Occipital lobe (tissue), 2 donors: ENCODE results near the gene PHTF1. TPM values are rescaled to one million over a fixed set of nuclear protein-coding genes. Genes with fewer than 3 reads are reported as not detected.
"Not testable (repeated sequence)": the region's sequence is repeated elsewhere in the genome, so short reads cannot be mapped to it uniquely, and the experiment has no call there.

Experiments used
- DNase-seq: peaks from one replicate; lab custom pipeline; 2025; lab: John Stamatoyannopoulos, UW
- total RNA-seq: library from RNA; depleted of rRNA; stranded (reverse); fragments of >200 nt; gene quantifications from one replicate; pipeline ENCODE4 v1.2.3, GENCODE V29; 2014

The PHTF1 gene
- total RNA-seq, 1 donor from 2014 or later = 39.6 TPM

DNA sequence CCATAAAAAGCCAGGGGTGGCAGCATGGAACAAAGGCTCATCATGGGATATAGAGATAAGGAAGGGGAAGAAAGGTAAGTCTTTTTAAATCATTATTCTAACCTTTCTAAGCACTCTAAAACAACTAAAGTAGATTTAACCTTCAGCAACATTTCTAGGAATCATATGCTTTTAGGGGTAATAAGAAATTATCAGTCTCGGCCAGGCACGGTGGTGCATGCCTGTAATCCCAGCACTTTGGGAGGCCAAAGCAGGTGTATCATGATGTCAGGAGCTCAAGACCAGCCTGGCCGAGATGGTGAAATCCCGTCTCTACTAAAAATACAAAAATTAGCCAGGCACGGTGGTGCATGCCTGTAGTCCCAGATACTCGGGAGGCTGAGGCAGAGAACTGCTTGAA lies 20.3 kb upstream of the PHTF1 start:
- DNase-seq = no peak

DNA sequence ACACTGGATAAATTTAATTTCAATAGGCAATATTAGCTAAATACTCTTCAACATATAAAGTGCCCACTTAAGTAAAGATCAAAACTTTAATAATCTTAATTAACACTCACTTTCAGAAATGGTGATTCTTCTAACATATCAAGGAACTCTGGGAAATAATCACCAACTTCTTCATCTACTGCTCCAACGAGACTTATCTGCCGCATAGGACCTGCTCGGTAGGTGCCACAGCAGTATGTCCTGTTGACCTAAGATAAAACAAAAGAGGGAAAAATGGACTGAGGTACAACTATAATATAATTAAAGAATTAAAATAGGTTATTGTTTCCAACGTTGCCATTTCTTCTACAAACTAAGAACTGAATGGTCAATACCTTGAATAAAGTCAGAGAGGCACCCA lies 18.3 kb upstream of the PHTF1 start:
- no peak for DNase-seq

GRCh38 chr1:113770031-113770430 lies 10.7 kb upstream of the PHTF1 start:
- DNase-seq = no peak

DNA sequence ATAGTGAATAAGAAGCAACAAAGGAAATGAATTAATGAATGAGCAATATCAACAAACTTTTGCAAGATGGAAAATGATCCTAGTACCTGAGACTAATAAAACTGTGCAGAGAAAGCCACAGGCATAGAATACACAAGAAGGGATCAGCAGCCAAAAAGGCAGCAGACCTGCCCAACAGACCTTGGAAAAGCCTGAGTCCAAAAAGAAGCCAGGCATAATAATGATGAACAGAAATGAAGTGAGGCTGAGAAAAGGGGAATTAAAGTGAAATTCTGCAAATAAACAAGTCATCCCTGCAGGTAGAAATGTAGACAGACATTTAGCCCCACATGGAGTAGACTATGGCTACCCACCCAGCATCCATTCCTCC lies 10.3 kb upstream of the PHTF1 start:
- no peak for DNase-seq

DNA sequence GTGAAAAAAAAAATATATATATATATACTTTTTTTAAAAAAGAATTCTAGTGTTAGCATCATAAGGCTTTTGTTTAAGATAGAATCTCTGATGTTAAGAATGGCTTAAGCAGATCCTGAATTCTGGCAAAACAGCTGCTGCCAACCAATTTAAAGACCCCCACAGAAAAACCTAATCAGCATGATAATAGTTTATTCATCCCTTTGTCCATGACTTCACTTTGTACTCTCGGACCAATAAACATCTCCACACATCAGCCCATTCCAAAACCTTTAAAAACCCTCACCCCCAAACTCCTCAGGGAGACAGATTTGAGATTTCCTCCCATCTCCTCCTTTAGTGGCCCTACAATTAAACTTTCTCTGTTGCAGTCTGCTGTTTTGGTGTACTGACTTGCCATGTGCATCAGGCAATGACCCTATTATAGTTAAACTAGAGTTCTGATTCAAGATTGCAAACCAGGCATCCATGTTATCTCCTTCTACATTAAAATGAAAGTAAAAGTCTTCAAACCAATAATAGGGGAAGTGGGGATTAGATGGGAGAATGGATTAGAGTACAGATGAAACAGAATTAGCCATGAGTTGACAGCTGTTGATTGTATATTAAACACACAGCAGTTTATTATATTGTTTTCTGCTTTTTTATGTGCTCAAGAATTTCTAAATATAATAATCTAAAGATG lies 9.8 kb upstream of the PHTF1 start:
- no peak for DNase-seq

DNA sequence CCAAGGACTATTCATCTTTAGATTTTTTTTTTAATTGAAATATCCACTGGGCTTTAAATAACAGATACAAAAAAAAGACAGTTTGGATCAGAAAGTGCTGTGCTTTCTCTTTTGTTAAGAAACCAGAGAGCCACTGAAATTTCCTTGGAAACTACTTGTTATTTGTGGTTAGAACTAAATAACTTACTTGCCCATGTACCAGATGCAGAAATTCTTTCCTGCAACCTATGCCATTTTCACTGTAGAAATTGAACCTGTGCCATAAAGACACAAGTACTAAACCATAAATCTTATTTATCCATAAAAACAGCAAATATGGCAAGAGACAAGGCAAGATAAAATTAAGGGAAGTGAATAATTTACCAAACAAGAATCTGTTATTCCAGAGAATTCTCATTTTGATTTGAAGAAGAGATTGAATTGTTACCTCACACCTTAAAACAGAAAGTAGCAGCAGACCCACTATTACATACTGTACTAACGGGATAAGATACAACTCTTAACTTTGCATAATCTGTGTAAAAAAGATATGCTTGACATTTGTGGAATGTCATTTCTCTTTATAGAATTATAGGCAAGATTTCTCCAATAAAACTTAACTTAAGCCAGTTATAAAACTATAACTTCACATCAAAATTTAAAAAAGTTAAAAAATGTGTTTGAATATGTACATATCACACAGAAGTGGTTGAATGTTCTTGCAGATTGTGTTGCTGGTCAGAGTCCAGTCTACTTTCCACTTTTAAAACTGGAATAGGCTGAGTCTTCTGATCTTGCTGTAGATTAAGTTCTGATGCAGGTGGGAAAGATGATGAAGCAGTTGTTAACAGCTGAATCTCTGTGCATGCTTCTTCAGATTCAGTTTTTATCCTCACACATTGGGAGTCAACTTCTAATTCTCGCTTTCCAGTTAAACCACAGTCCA lies 6.3 kb upstream of the PHTF1 start:
- no peak for DNase-seq

DNA sequence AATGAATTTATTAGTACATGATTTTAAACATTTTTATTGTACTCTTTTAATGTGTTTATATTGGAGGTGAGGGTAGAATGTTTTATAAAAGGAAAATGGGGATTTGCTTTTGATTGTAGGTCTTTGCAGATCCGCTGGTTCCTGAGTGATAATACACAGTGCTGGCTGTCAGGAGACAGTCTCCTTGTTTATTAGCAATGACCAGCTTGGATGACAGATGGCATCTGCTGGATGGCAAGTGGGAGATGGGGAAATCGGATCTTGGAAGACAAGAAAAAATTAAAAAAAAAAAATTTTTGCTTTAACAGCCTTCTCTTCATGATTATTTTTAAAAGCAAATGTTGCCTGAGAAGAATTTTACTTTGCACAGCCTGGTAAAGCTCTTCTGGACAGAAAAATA lies 4.4 kb upstream of the PHTF1 start:
- DNase-seq = no peak

GRCh38 chr1:113761937-113762336 lies 2.7 kb upstream of the PHTF1 start:
- no peak for DNase-seq

- no peak for DNase-seq
These were observed 1.1 kb upstream of the PHTF1 start for GRCh38 chr1:113760102-113761080.

- DNase-seq = peak; percentile 64
These were observed 504 bp downstream of the PHTF1 start for GRCh38 chr1:113758631-113759332.

- no peak for DNase-seq
These were observed 2.8 kb downstream of the PHTF1 start for GRCh38 chr1:113756461-113756860.

- DNase-seq = not testable (repeated sequence)
These were observed 6.0 kb downstream of the PHTF1 start for GRCh38 chr1:113753333-113753732.

- DNase-seq = no peak
These were observed 7.8 kb downstream of the PHTF1 start for GRCh38 chr1:113751516-113751915.

DNA sequence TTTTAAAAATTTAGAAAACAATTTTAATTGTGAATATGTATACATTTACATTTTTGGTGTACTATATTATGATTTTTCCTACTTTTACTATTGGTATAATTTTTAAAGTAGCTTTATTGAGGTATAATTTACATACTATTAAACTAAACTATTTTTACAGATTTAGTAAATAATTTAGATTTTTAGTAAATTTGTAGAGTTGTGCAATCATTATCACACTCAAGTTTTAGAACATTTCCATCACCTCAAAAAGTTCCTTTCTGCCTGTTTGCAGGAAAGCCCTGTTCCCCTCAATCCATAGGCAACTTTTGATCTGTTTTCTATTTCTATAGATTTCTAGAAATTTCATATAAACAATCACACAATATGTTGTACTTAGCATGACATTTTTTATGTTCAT lies 8.2 kb downstream of the PHTF1 start:
- DNase-seq = no peak

GRCh38 chr1:113749402-113749801 lies 9.9 kb downstream of the PHTF1 start:
- no peak for DNase-seq

GRCh38 chr1:113747376-113747775 lies 11.9 kb downstream of the PHTF1 start:
- DNase-seq = no peak

GRCh38 chr1:113745425-113745824 lies 13.9 kb downstream of the PHTF1 start:
- DNase-seq = no peak

DNA sequence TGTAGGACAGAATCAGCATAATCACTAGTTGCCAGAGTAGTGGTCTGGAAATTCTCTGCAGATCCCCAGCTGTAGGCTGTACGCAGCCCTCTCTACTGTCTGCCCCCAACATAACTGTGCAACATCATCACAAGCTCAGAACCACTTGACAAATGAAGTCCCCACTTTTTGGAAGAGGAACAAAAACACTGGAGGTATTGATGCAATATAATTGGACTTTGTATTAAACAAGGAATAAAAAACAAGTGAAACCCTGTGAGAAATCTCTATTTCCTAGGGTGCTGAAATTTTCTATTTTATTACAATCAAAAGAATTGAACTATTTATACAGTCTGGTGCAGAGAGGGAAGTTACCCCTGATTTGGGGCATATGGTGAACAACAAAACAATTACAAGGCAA lies 15.2 kb downstream of the PHTF1 start:
- DNase-seq = no peak

DNA sequence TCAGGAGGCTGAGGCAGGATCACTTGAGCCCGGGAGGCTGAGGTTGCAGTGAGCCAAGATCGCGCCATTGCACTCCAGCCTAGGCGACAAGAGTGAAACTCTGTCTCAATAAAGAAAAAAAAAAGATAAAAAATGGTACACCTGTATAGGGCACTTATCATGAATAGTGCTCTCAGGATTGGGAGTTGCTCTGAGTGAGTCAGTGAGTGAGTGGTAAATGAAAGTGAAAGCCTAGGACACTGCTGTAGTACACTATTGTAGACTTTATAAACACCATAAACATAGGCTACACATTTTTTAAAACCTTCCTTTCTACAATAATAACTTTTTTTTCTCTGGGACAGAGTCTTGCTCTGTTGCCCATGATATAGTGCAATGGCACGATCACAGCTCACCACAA lies 16.8 kb downstream of the PHTF1 start:
- DNase-seq = no peak

DNA sequence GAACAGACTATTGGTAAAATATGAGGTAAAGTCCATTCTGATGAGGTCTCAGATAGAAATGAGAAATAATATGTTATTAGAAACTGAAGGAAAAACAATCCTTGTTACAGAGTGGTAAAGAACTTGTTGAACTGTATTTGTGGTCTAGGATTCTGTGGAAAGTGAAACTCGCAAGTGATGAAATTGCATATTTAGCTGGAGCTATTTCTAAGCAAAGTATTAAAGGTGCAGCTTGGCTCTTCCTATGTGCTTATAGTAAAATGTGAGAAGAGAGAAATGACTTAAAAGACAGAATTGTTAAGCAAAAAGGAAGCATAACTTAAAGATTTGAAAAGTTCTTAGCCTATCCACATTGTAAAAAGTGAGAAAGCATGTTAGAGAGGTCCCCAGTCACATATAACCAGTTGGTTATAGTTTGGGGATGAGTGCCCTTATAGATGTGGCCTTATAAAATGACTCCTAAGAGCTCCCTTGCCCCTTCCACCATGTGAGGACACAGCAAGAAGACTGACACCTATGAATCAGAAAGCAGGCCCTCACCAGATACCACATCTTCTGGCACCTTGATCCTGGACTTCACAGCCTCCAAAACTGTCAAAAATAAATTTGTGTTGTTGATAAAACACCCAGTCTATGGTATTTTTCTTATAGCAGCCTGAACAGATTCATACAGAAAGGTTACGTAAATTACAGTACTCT lies 24.8 kb downstream of the PHTF1 start:
- no peak for DNase-seq
